Neural progenitor cell (in vitro differentiated cells): Measurements from ENCODE around the gene BICD1.

Source experiments
- CTCF ChIP-seq: fragments of 200-600 bp; sonication (generic); IDR thresholded peaks from 2 replicates; pipeline ENCODE4 v1.5.1; 2017; ENCODE audit warnings: antibody characterized with exemption, mild to moderate bottlenecking
- EZH2 ChIP-seq: fragments of 200-600 bp; sonication (generic); IDR thresholded peaks from 2 replicates; pipeline ENCODE4 v1.6.1; 2017; ENCODE audit warnings: antibody characterized with exemption, mild to moderate bottlenecking, moderate library complexity
- EZH2phosphoT487 ChIP-seq: fragments of 200-600 bp; sonication (generic); IDR thresholded peaks from 2 replicates; pipeline ENCODE4 v1.6.1; 2017; ENCODE audit warnings: antibody characterized with exemption

- no peak for TF ChIP-seq CTCF
- TF ChIP-seq EZH2phosphoT487, result no peak
- no peak for TF ChIP-seq EZH2
Measured at GRCh38 chr12:32285489-32285888, 178.8 kb downstream of the BICD1 start.
